ENCODE data around the gene ACTBL2.

- TF ChIP-seq CTCF (IDR thresholded peaks at IDR 0.05) = no peak
- no peak for TF ChIP-seq POLR2A (IDR thresholded peaks at IDR 0.05)
Measured at GRCh38 chr5:57436586-57436985, 46.0 kb downstream of the ACTBL2 start.
